ENCODE results near the gene GSE1. TPM values are rescaled to one million over a fixed set of nuclear protein-coding genes. Genes with fewer than 3 reads are reported as not detected.

GSE1 gene
- total and polyA plus RNA-seq, 2 donors from 2014 or later, result 9.5 to 92.8 TPM

GRCh38 chr16:85670840-85671239 is 57.7 kb downstream of the GSE1 start:
- Histone ChIP-seq H3K36me3 (ENCODE audit: control insufficient read depth in 2 of 3, insufficient read depth in 3 of 3, low read length in 3 of 3) (peaks cover 2 to 80% (median 40%) of the 10 kb centered on the region in 3 donors), H3K9me3 (ENCODE audit: control insufficient read depth in 2 of 3, insufficient read depth in 1 of 3, low read length in 3 of 3) (no peaks in the 10 kb centered on the region), H3K9ac (ENCODE audit: low read length in 3 of 3) (no peak overlapping the region), H3K4me1 (ENCODE audit: control insufficient read depth in 2 of 3, insufficient read depth in 2 of 3, low read depth in 1 of 3, low read length in 3 of 3) (peaks cover 0 to 3% (median 0%) of the 10 kb centered on the region in 3 donors), H3K27me3 (ENCODE audit: control insufficient read depth, insufficient read depth, low read length) (no peaks in the 10 kb centered on the region), H3K27ac (ENCODE audit: low read depth in 2 of 2, low read length in 2 of 2) (no peak overlapping the region), H3K4me3 (ENCODE audit: low read length in 3 of 3) (no peak overlapping the region)
- DNase-seq (peak in 1 of 5 donors; percentile 41), FAIRE-seq (no peak)
- intact Hi-C loops (cut with DNase I), result no loop called here
- TF ChIP-seq CTCF (IDR thresholded peaks at IDR 0.05; ENCODE audit: borderline replicate concordance, extremely low read depth, insufficient read depth), result no peak

- TF ChIP-seq CTCF (IDR thresholded peaks at IDR 0.05; ENCODE audit: borderline replicate concordance, extremely low read depth, insufficient read depth), result no peak
- DNase-seq (peak in 2 of 5 donors; percentile 56 to 84), FAIRE-seq (no peak)
- H3K27ac ChIP-seq (ENCODE audit: low read depth in 2 of 2, low read length in 2 of 2), result no peak overlapping the region
- intact Hi-C loops (cut with DNase I), result no loop called here
- no peak overlapping the region for H3K9ac ChIP-seq (ENCODE audit: low read length in 3 of 3)
- H3K27me3 ChIP-seq (ENCODE audit: control insufficient read depth, insufficient read depth, low read length), result no peaks in the 10 kb centered on the region
- no peaks in the 10 kb centered on the region for H3K9me3 ChIP-seq (ENCODE audit: control insufficient read depth in 2 of 3, insufficient read depth in 1 of 3, low read length in 3 of 3)
- no peak overlapping the region for H3K4me3 ChIP-seq (ENCODE audit: low read length in 3 of 3)
- peaks cover 0 to 8% (median 2%) of the 10 kb centered on the region in 3 donors for H3K4me1 ChIP-seq (ENCODE audit: control insufficient read depth in 2 of 3, insufficient read depth in 2 of 3, low read depth in 1 of 3, low read length in 3 of 3)
- peaks cover 6 to 51% (median 20%) of the 10 kb centered on the region in 3 donors for H3K36me3 ChIP-seq (ENCODE audit: control insufficient read depth in 2 of 3, insufficient read depth in 3 of 3, low read length in 3 of 3)
Measured at GRCh38 chr16:85673529-85674417, 60.7 kb downstream of the GSE1 start.

- peaks cover 6 to 45% (median 15%) of the 10 kb centered on the region in 3 donors for H3K36me3 ChIP-seq (ENCODE audit: control insufficient read depth in 2 of 3, insufficient read depth in 3 of 3, low read length in 3 of 3)
- peaks cover 0 to 9% (median 2%) of the 10 kb centered on the region in 3 donors for H3K4me1 ChIP-seq (ENCODE audit: control insufficient read depth in 2 of 3, insufficient read depth in 2 of 3, low read depth in 1 of 3, low read length in 3 of 3)
- no peaks in the 10 kb centered on the region for H3K9me3 ChIP-seq (ENCODE audit: control insufficient read depth in 2 of 3, insufficient read depth in 1 of 3, low read length in 3 of 3)
- no peak for TF ChIP-seq CTCF (IDR thresholded peaks at IDR 0.05; ENCODE audit: borderline replicate concordance, extremely low read depth, insufficient read depth)
- FAIRE-seq, result no peak
- H3K27ac ChIP-seq (ENCODE audit: low read depth in 2 of 2, low read length in 2 of 2), result no peak overlapping the region
- no peaks in the 10 kb centered on the region for H3K27me3 ChIP-seq (ENCODE audit: control insufficient read depth, insufficient read depth, low read length)
- intact Hi-C loops (cut with DNase I), result no loop called here
- no peak overlapping the region for H3K9ac ChIP-seq (ENCODE audit: low read length in 3 of 3)
- no peak for DNase-seq
- no peak overlapping the region for H3K4me3 ChIP-seq (ENCODE audit: low read length in 3 of 3)
Measured at GRCh38 chr16:85674418-85674755, 61.3 kb downstream of the GSE1 start.

Data from kidney (tissue), 14 donors.